Colonic mucosa (tissue), 4 donors: Measurements from ENCODE around the gene SIX3. TPM values are rescaled to one million over a fixed set of nuclear protein-coding genes. Genes with fewer than 3 reads are reported as not detected.

Experiments used
- DNase-seq: peaks from one replicate; pipeline ENCODE4 v3.0.0-alpha.2; 2020
- H3K27ac ChIP-seq: fragments of 200-600 bp; one replicate; pipeline ENCODE4 v1.8.0; 2021
- H3K27me3 ChIP-seq: fragments of 200-600 bp; one replicate; pipeline ENCODE4 v1.8.0; 2021
- H3K36me3 ChIP-seq: fragments of 200-600 bp; one replicate; pipeline ENCODE4 v1.8.0; 2021
- H3K4me1 ChIP-seq: fragments of 200-600 bp; one replicate; pipeline ENCODE4 v1.8.0; 2021; ENCODE audit warnings: mild to moderate bottlenecking
- H3K4me3 ChIP-seq: fragments of 200-600 bp; one replicate; pipeline ENCODE4 v1.8.0; 2021
- H3K9ac ChIP-seq, 2 donors: one replicate each; pipeline ENCODE4 v1.7.0; 2013; ENCODE audit warnings: control low read depth in 2 of 2, low read depth in 2 of 2, low read length in 2 of 2
- H3K9me3 ChIP-seq: fragments of 200-600 bp; one replicate; pipeline ENCODE4 v1.8.0; 2021
- CTCF ChIP-seq: fragments of 200-600 bp; IDR thresholded peaks from one replicate; pipeline ENCODE4 v1.8.0; 2022; ENCODE audit warnings: antibody characterized with exemption, mild to moderate bottlenecking
- intact Hi-C: fragments of 100-400 bp; cut with DNase I; formaldehyde crosslinking; loops from one replicate; pipeline ENCODE4 v1.14.1; 2022
- total RNA-seq, 2 donors: library from RNA; stranded (reverse); fragmentation: NEBNext Ultra II Directional in 1 of 2; extraction: Animal tissue kit (Norgen Biotek cat#: 25700) in 1 of 2; gene quantifications; one replicate each; pipeline ENCODE4 v1.2.1, GENCODE V29; 2021
- donor health status: healthy.
- donor health status: DM: no; HTN: no; CAD: no.
- donor health status: DM: no; HTN: no; CAD: no.

Gene SIX3
- total RNA-seq, 2 donors from 2014 or later = not detected

- no peak for DNase-seq
- Histone ChIP-seq H3K9ac (no peak overlapping the region), H3K9me3 (no peaks in the 10 kb centered on the region), H3K4me3 (no peak overlapping the region), H3K27ac (no peak overlapping the region), H3K27me3 (peaks cover 58% of the 10 kb centered on the region), H3K4me1 (peaks cover 15% of the 10 kb centered on the region), H3K36me3 (no peaks in the 10 kb centered on the region)
- intact Hi-C loops = loop anchor here (10.0 kb wide), 1 partner anchor 389 kb away; no protein-coding TSS in a partner anchor
- TF ChIP-seq CTCF = no peak
Measured at GRCh38 chr2:44953499-44953883, 12.0 kb downstream of the SIX3 start.

GRCh38 chr2:44954447-44954888 lies 13.0 kb downstream of the SIX3 start:
- H3K9me3 ChIP-seq = no peaks in the 10 kb centered on the region
- peaks cover 48% of the 10 kb centered on the region for H3K27me3 ChIP-seq
- peaks cover 15% of the 10 kb centered on the region for H3K4me1 ChIP-seq
- H3K27ac ChIP-seq = no peak overlapping the region
- TF ChIP-seq CTCF = no peak
- no peaks in the 10 kb centered on the region for H3K36me3 ChIP-seq
- no peak for DNase-seq
- intact Hi-C loops = loop anchor here (2.0 to 10.0 kb wide), 2 partner anchors 390 to 476 kb away; no protein-coding TSS in a partner anchor
- no peak overlapping the region for H3K9ac ChIP-seq
- H3K4me3 ChIP-seq = no peak overlapping the region

GRCh38 chr2:44954889-44955592 lies 13.5 kb downstream of the SIX3 start:
- H3K36me3 ChIP-seq = no peaks in the 10 kb centered on the region
- peaks cover 15% of the 10 kb centered on the region for H3K4me1 ChIP-seq
- H3K4me3 ChIP-seq = no peak overlapping the region
- H3K9ac ChIP-seq = no peak overlapping the region
- intact Hi-C loops = loop anchor here (2.0 to 10.0 kb wide), 3 partner anchors 390 to 563 kb away; no protein-coding TSS in a partner anchor
- no peaks in the 10 kb centered on the region for H3K9me3 ChIP-seq
- no peak overlapping the region for H3K27ac ChIP-seq
- TF ChIP-seq CTCF = no peak
- peaks cover 45% of the 10 kb centered on the region for H3K27me3 ChIP-seq
- no peak for DNase-seq

- no peaks in the 10 kb centered on the region for H3K36me3 ChIP-seq
- peaks cover 45% of the 10 kb centered on the region for H3K27me3 ChIP-seq
- no peaks in the 10 kb centered on the region for H3K9me3 ChIP-seq
- no peak overlapping the region for H3K27ac ChIP-seq
- H3K4me3 ChIP-seq = no peak overlapping the region
- intact Hi-C loops = loop anchor here (2.0 to 10.0 kb wide), 3 partner anchors 391 to 563 kb away; no protein-coding TSS in a partner anchor
- H3K4me1 ChIP-seq = peaks cover 15% of the 10 kb centered on the region
- DNase-seq = peak; percentile 71
- H3K9ac ChIP-seq = no peak overlapping the region
- peak; percentile 80 for TF ChIP-seq CTCF
Measured at GRCh38 chr2:44955593-44956392, 14.3 kb downstream of the SIX3 start.

- no peaks in the 10 kb centered on the region for H3K36me3 ChIP-seq
- no peaks in the 10 kb centered on the region for H3K9me3 ChIP-seq
- peaks cover 14% of the 10 kb centered on the region for H3K4me1 ChIP-seq
- no peak for DNase-seq
- H3K27me3 ChIP-seq = peaks cover 41% of the 10 kb centered on the region
- TF ChIP-seq CTCF = no peak
- no peak overlapping the region for H3K9ac ChIP-seq
- H3K4me3 ChIP-seq = no peak overlapping the region
- H3K27ac ChIP-seq = no peak overlapping the region
- intact Hi-C loops = loop anchor here (5.0 to 10.0 kb wide), 2 partner anchors 392 to 565 kb away; no protein-coding TSS in a partner anchor
Measured at GRCh38 chr2:44956843-44957242, 15.3 kb downstream of the SIX3 start.
